ENCODE data around the gene SETSIP. TPM values are rescaled to one million over a fixed set of nuclear protein-coding genes. Genes with fewer than 3 reads are reported as not detected.
A peak's percentile ranks its signal among the peaks of the same experiment; 100 is the strongest.
"Not testable (repeated sequence)": the region's sequence is repeated elsewhere in the genome, so short reads cannot be mapped to it uniquely, and the experiment has no call there.

SETSIP gene
- total and polyA plus RNA-seq, 2 experiments from 2014 or later = not detected

DNA sequence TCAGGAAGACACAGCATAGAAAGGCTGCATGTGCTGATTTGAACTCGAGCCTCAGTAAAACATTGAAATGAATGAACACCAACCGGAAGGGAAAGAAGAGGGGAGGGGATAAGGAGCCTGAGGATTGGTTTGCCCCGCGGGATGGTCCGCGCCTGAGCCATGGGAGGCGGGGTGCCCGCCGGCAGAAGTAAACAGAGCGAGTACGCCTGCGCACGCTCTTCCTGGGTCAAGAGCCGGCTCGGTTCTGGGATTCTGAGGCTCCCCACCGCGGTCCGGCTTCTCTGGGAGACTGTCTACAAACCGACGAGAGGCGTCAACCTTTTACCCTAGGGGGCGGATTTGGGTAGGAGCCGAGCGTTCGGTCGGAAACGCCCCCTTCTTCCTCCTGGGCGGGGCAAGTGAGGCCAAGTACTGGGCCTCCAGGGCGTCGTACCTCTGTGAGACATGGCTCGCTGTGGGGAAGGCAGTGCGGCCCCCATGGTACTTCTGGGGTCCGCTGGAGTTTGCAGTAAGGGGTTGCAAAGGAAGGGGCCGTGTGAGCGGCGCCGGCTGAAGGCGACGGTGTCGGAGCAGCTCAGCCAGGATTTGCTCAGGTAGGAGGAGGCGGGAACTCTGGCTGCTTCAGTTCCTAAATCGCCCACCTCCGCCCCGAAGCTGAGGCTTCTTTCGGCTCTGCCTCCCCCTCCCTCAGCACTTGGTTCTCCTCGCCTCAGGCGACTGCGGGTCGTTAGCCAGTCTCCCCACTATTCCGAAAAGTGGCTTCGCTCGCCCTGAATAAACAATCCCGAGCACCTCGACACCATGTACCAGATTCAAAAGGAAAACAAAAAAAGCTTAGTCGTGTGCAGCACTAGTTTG lies 5.1 kb upstream of the SETSIP start, which contains the start of gene BTBD8:
Gene BTBD8 (plus strand): TSS at position 218 of the 858 bp plus-strand sequence. CDS start 227 bp downstream, at position 445.
- no peak for TF ChIP-seq EZH2phosphoT487 (IDR thresholded peaks at IDR 0.05; ENCODE audit: low read depth, severe bottlenecking, unreplicated experiment)
- TF ChIP-seq EZH2 (IDR thresholded peaks at IDR 0.05; ENCODE audit: borderline replicate concordance) = no peak
- TF ChIP-seq, protein P1, sequence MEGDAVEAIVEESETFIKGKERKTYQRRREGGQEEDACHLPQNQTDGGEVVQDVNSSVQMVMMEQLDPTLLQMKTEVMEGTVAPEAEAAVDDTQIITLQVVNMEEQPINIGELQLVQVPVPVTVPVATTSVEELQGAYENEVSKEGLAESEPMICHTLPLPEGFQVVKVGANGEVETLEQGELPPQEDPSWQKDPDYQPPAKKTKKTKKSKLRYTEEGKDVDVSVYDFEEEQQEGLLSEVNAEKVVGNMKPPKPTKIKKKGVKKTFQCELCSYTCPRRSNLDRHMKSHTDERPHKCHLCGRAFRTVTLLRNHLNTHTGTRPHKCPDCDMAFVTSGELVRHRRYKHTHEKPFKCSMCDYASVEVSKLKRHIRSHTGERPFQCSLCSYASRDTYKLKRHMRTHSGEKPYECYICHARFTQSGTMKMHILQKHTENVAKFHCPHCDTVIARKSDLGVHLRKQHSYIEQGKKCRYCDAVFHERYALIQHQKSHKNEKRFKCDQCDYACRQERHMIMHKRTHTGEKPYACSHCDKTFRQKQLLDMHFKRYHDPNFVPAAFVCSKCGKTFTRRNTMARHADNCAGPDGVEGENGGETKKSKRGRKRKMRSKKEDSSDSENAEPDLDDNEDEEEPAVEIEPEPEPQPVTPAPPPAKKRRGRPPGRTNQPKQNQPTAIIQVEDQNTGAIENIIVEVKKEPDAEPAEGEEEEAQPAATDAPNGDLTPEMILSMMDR (IDR thresholded peaks at IDR 0.05; ENCODE audit: poor library complexity) = no peak
- H3K27me3 ChIP-seq = no peaks in the 10 kb centered on the region
- no peaks in the 10 kb centered on the region for H4K20me1 ChIP-seq (ENCODE audit: insufficient read depth, poor library complexity, severe bottlenecking)
- H3K4me2 ChIP-seq = peak within 1 kb of the TSS; percentile 73
- no peaks in the 10 kb centered on the region for H3K36me3 ChIP-seq (replicated peaks; ENCODE audit: insufficient read depth, low read depth)
- DNase-seq (ENCODE audit: low spot score) = peak; percentile 88
- peak within 1 kb of the TSS; percentile 82 for H3K4me3 ChIP-seq
- peak within 1 kb of the TSS; percentile 83 for H3K27ac ChIP-seq
- H3K9me3 ChIP-seq (ENCODE audit: low read depth) = peaks cover under 1% of the 10 kb centered on the region
- H3K9me2 ChIP-seq (replicated peaks; ENCODE audit: insufficient read depth) = no peaks in the 10 kb centered on the region
- H3K79me2 ChIP-seq = peaks cover 4% of the 10 kb centered on the region
- peaks cover 2% of the 10 kb centered on the region for H3K4me1 ChIP-seq (ENCODE audit: insufficient read depth)
- H2AFZ ChIP-seq = peak within 1 kb of the TSS; percentile 95
- 1% methylated on average over 55 of the region's 55 CpGs for WGBS (ENCODE audit: low lambda C conversion rate, missing lambda C conversion rate)

DNA sequence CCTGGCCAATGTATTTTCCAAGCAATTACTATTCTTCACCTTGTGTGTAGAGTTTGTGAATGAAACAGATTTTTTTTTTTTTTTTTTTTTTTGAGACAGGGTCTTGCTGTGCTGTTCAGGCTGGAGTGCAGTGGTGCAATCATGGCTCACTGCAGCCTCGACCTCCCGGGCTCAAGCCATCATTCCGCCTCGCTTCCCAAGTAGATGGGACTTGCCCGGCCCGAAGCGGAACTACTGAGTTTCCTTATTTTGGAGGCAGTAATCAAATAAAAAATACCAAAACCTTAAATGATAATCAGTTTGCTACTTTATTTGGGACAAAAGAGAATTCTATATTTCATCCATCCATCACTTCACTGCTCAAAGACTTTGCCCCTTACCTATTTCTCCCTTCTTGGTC lies 4.2 kb upstream of the SETSIP start:
- Histone ChIP-seq H3K4me3 (peak overlapping the region; percentile 82), H3K27me3 (no peaks in the 10 kb centered on the region), H3K4me1 (ENCODE audit: insufficient read depth) (peaks cover 2% of the 10 kb centered on the region), H3K9me3 (ENCODE audit: low read depth) (no peaks in the 10 kb centered on the region), H3K36me3 (replicated peaks; ENCODE audit: insufficient read depth, low read depth) (no peaks in the 10 kb centered on the region), H4K20me1 (ENCODE audit: insufficient read depth, poor library complexity, severe bottlenecking) (no peaks in the 10 kb centered on the region), H3K9me2 (replicated peaks; ENCODE audit: insufficient read depth) (no peaks in the 10 kb centered on the region), H3K4me2 (peak overlapping the region; percentile 73), H2AFZ (peak overlapping the region; percentile 95), H3K27ac (peak overlapping the region; percentile 83), H3K79me2 (peaks cover 4% of the 10 kb centered on the region)
- no peak for DNase-seq (ENCODE audit: low spot score)
- TF ChIP-seq EZH2 (IDR thresholded peaks at IDR 0.05; ENCODE audit: borderline replicate concordance) (no peak), EZH2phosphoT487 (IDR thresholded peaks at IDR 0.05; ENCODE audit: low read depth, severe bottlenecking, unreplicated experiment) (no peak)
- TF ChIP-seq, protein P1 (IDR thresholded peaks at IDR 0.05; ENCODE audit: poor library complexity) = no peak
- 97% methylated on average over 7 of the region's 7 CpGs for WGBS (ENCODE audit: low lambda C conversion rate, missing lambda C conversion rate)

GRCh38 chr1:92078077-92078476 lies 2.9 kb upstream of the SETSIP start:
- WGBS (ENCODE audit: low lambda C conversion rate, missing lambda C conversion rate) = 87% methylated on average over 8 of the region's 8 CpGs

DNA sequence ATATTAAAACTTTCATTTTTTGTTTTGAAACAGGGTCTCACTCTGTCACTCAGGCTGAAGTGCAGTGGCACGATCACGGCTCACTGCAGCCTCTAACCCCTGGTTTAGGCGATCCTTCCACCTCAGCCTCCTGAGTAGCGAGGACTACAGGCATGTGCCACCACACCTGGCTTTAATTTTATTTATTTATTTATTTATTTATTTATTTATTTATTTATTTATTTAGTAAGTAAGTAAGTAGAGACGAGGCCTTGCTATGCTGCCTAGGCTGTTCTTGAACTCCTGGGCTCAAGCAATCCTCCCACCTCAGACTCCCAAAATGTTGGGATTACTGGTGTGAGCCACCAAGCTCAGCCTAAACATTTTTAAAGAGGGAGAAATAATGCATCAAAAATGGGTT lies 1.2 kb upstream of the SETSIP start:
- TF ChIP-seq EZH2phosphoT487 (IDR thresholded peaks at IDR 0.05; ENCODE audit: low read depth, severe bottlenecking, unreplicated experiment) (no peak), EZH2 (IDR thresholded peaks at IDR 0.05; ENCODE audit: borderline replicate concordance) (no peak)
- TF ChIP-seq, protein P1 (IDR thresholded peaks at IDR 0.05; ENCODE audit: poor library complexity) = no peak
- H3K27me3 ChIP-seq = no peaks in the 10 kb centered on the region

More at GRCh38 chr1:92078077-92078476, 2.9 kb upstream of the SETSIP start:
- not testable (repeated sequence) for H4K20me1 ChIP-seq (ENCODE audit: insufficient read depth, poor library complexity, severe bottlenecking); H3K27ac ChIP-seq; H3K4me1 ChIP-seq (ENCODE audit: insufficient read depth); H3K4me3 ChIP-seq; H2AFZ ChIP-seq; H3K9me3 ChIP-seq (ENCODE audit: low read depth); H3K4me2 ChIP-seq; DNase-seq (ENCODE audit: low spot score); H3K27me3 ChIP-seq; H3K36me3 ChIP-seq (replicated peaks; ENCODE audit: insufficient read depth, low read depth); H3K79me2 ChIP-seq; H3K9me2 ChIP-seq (replicated peaks; ENCODE audit: insufficient read depth)

DNA sequence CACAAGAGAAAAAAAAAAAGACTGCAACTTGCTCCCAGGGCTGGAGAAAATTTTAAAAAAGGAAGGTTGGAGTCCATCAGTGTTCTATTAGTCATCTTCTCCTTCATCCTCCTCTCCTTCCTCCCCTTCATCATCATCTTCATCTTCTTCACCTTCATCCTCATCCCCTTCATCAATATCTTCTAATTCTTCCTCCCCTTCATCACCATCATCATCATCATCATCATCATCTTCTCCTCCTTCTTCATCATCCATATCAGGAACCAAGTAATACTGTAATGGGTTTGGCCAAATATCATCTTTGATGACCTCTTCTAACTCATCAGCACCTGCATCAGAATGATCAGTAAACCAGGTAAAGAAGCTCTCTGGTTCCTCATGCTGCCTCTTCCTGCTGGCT lies 765 bp downstream of the SETSIP start:
- not testable (repeated sequence) for H3K36me3 ChIP-seq (replicated peaks; ENCODE audit: insufficient read depth, low read depth); H3K4me3 ChIP-seq; H3K27me3 ChIP-seq; H2AFZ ChIP-seq; H4K20me1 ChIP-seq (ENCODE audit: insufficient read depth, poor library complexity, severe bottlenecking); H3K9me2 ChIP-seq (replicated peaks; ENCODE audit: insufficient read depth); H3K79me2 ChIP-seq; DNase-seq (ENCODE audit: low spot score); H3K4me1 ChIP-seq (ENCODE audit: insufficient read depth); H3K4me2 ChIP-seq; H3K27ac ChIP-seq; H3K9me3 ChIP-seq (ENCODE audit: low read depth)

More for the DNA sequence above, 1.2 kb upstream of the SETSIP start:
- no peaks in the 10 kb centered on the region for H4K20me1 ChIP-seq (ENCODE audit: insufficient read depth, poor library complexity, severe bottlenecking)
- no peak overlapping the region for H3K4me2 ChIP-seq
- H3K9me3 ChIP-seq (ENCODE audit: low read depth) = no peaks in the 10 kb centered on the region
- no peaks in the 10 kb centered on the region for H3K79me2 ChIP-seq
- 93% methylated on average over 5 of the region's 5 CpGs for WGBS (ENCODE audit: low lambda C conversion rate, missing lambda C conversion rate)
- H3K4me1 ChIP-seq (ENCODE audit: insufficient read depth) = peaks cover 2% of the 10 kb centered on the region
- H3K27ac ChIP-seq = no peak overlapping the region
- H3K9me2 ChIP-seq (replicated peaks; ENCODE audit: insufficient read depth) = no peaks in the 10 kb centered on the region
- H3K4me3 ChIP-seq = no peak overlapping the region
- no peak for DNase-seq (ENCODE audit: low spot score)
- H2AFZ ChIP-seq = no peak overlapping the region
- no peaks in the 10 kb centered on the region for H3K36me3 ChIP-seq (replicated peaks; ENCODE audit: insufficient read depth, low read depth)
